HG03342 (cell line): Measurements from ENCODE around the gene RHOBTB3.

Experiments
- ATAC-seq: cut with Tn5 transposase; IDR thresholded peaks from one replicate; pipeline ENCODE4 v1.9.1; 2021; ENCODE audit warnings: mild to moderate bottlenecking, moderate library complexity; ENCODE audit not compliant: unreplicated experiment

RHOBTB3 gene

DNA sequence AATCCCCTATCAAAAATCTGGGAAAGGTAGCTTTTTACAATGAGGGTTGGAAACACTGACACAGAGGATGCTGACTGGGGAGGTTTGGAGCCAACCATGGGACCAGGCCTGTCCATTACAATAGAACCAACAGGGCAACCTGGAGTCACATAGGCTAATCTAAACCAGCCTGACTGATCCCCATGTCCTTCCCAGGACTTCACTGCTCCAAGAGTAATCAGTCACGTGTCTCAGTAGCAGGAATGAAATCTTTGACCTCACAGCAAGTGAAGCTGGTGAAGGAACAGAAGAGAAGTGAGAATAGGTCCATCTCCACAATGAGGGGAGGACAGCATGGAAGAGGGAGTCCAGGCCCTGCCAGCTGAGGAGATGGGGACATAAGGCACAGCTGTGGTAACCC, 107.4 kb downstream of the RHOBTB3 start:
- no peak for ATAC-seq

GRCh38 chr5:95839658-95840057, 108.5 kb downstream of the RHOBTB3 start:
- no peak for ATAC-seq

GRCh38 chr5:95840956-95841705, 110.0 kb downstream of the RHOBTB3 start:
- no peak for ATAC-seq

DNA sequence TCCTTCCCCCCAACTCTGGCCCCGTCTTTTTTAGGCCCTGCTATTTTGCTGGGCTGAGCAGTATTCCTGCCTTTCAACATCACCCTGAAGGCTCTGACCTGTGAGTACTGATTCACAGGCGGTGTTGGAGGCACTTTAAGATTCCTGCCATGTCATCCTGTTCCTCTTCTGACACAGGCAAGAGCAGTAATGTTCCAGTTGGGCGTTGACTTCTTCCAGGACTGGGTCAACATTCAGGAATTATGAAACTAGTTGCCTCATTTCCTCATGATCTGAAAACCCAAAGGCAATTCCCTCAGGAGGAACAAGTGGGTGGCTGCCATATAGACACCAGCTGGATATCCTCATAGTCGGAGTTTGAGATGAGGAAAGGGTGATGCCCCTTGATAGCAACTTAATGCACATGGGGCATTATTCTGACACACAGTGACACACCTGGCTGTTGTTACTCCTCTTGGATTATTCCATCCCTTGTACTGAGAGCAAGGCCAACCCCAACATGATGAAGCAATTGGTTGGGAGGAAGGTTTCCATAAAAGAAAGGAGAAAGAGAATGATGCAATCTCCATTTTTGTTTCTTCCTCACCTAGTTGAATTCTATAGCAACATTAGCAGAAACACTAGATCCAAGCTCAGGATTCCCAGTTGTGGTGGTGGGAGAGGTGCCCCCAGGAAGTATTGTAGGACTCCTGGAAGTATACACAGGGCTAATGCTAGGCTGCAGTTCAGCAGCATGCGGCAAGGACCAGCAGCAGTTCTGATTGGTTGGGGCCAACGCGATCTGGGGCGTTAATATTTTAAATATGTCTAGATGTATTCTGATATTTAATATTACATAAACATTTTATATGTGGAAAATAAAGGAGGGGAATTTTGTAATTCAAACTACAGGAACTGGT, 111.0 kb downstream of the RHOBTB3 start:
- ATAC-seq = no peak

- ATAC-seq = peak; percentile 85
Measured at GRCh38 chr5:95842854-95843544, 111.9 kb downstream of the RHOBTB3 start.

DNA sequence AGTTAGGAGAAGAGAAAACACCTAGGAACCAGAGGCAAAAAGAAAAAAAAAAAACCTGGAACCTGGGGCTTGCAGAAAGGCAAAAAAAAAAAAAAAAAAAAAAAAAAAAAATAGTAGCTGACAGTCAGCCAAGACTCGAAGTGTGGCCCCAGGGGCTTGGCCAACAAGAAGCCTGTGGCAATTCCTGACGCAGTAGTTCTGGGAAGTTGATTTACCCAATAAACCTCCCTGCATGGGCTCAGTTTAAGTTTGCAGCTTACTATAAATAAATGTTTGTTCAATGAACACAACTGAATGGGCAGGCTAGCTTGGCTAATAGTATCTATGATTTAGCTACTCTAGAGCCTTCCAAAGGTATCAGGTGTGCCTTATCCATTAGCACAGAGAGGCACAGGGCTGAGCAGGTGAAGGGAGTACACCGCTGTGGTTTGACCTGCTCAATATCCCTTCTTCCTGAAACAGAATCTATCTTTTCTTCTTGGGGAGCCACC, 112.6 kb downstream of the RHOBTB3 start:
- ATAC-seq = no peak

DNA sequence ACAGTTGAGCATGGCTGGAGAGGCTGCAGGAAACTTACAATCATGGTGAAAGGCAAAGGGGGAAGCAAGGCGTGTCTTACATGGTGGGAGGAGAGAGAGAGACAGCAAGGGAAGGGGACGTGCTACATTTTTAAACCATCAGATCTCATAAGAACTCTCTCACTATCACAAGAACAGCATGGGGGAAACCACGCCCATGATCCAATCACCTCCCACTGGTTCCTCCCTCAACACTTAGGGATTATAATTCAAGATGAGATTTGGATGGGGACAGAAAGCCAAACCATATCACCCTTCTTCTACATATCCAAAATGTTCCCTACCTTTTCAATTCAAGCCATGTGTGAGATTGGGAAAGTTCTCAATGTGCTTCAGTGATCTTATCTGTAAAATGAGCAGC, 114.3 kb downstream of the RHOBTB3 start:
- no peak for ATAC-seq
